Astrocyte (in vitro differentiated cells and primary cell): ENCODE data around the gene USF3. TPM values are rescaled to one million over a fixed set of nuclear protein-coding genes. Genes with fewer than 3 reads are reported as not detected.

Source experiments
- DNase-seq: peaks from one replicate; pipeline ENCODE4 v3.0.0-alpha.2; 2010; ENCODE audit warnings: low read depth
- FAIRE-seq: peaks from 2 replicates; lab custom pipeline; 2011; peaks lifted over from hg19 to GRCh38; lab: Jason Lieb, UNC
- H2AFZ ChIP-seq: 2 replicates; pipeline ENCODE4 v1.6.0; 2012; ENCODE audit warnings: low read depth, low read length, inconsistent platforms
- H3K27ac ChIP-seq: 2 replicates; pipeline ENCODE4 v1.5.1; 2011; ENCODE audit warnings: low read depth, low read length, inconsistent platforms
- H3K27me3 ChIP-seq: 2 replicates; pipeline ENCODE4 v1.6.0; 2011; ENCODE audit warnings: low read length, inconsistent platforms; ENCODE audit not compliant: insufficient read depth
- H3K36me3 ChIP-seq: 2 replicates; pipeline ENCODE4 v1.5.1; 2011; ENCODE audit warnings: low read length, inconsistent platforms; ENCODE audit not compliant: insufficient read depth
- H3K4me1 ChIP-seq: 2 replicates; pipeline ENCODE4 v1.5.1; 2011; ENCODE audit warnings: low read length, inconsistent platforms; ENCODE audit not compliant: insufficient read depth
- H3K4me2 ChIP-seq: 2 replicates; pipeline ENCODE4 v1.6.0; 2012; ENCODE audit warnings: low read length, inconsistent platforms
- H3K4me3 ChIP-seq: 2 replicates; pipeline ENCODE4 v1.5.1; 2011; ENCODE audit warnings: low read depth, mild to moderate bottlenecking, low read length, inconsistent platforms; ENCODE audit not compliant: insufficient read depth
- H3K79me2 ChIP-seq: 2 replicates; pipeline ENCODE4 v1.6.0; 2012; ENCODE audit warnings: mild to moderate bottlenecking, low read length, inconsistent platforms; ENCODE audit not compliant: insufficient read depth
- H3K9ac ChIP-seq: 2 replicates; pipeline ENCODE4 v1.6.0; 2012; ENCODE audit warnings: mild to moderate bottlenecking, low read length, inconsistent platforms
- H3K9me3 ChIP-seq: 2 replicates; pipeline ENCODE4 v1.5.1; 2012; ENCODE audit warnings: low read depth, mild to moderate bottlenecking, low read length, inconsistent platforms; ENCODE audit not compliant: insufficient read depth
- H4K20me1 ChIP-seq: 2 replicates; pipeline ENCODE4 v1.6.0; 2012; ENCODE audit warnings: low read length, inconsistent platforms; ENCODE audit not compliant: insufficient read depth
- H3K27ac Mint-ChIP-seq: one replicate; pipeline ENCODE4 v1.8.0; 2021; ENCODE audit warnings: mild to moderate bottlenecking, mixed read lengths; ENCODE audit not compliant: unreplicated experiment
- H3K27me3 Mint-ChIP-seq: one replicate; pipeline ENCODE4 v1.8.0; 2021; ENCODE audit warnings: low read depth, mixed read lengths; ENCODE audit not compliant: unreplicated experiment
- H3K36me3 Mint-ChIP-seq: one replicate; pipeline ENCODE4 v1.8.0; 2021; ENCODE audit warnings: low read depth, mixed read lengths; ENCODE audit not compliant: unreplicated experiment
- H3K4me1 Mint-ChIP-seq: one replicate; pipeline ENCODE4 v1.8.0; 2021; ENCODE audit warnings: low read depth, mixed read lengths; ENCODE audit not compliant: unreplicated experiment
- H3K4me3 Mint-ChIP-seq: one replicate; pipeline ENCODE4 v1.8.0; 2021; ENCODE audit warnings: mild to moderate bottlenecking, moderate library complexity, mixed read lengths; ENCODE audit not compliant: unreplicated experiment
- H3K9me3 Mint-ChIP-seq: one replicate; pipeline ENCODE4 v1.8.0; 2021; ENCODE audit warnings: mild to moderate bottlenecking, mixed read lengths; ENCODE audit not compliant: unreplicated experiment
- CTCF ChIP-seq: IDR thresholded peaks from 2 replicates; pipeline ENCODE4 v1.5.1; 2011; ENCODE audit warnings: low read depth, mild to moderate bottlenecking, inconsistent platforms, low read length, moderate library complexity; ENCODE audit not compliant: insufficient read depth
- EZH2 ChIP-seq: IDR thresholded peaks from 2 replicates; pipeline ENCODE4 v1.6.1; 2012; ENCODE audit warnings: mild to moderate bottlenecking, low read length, inconsistent platforms; ENCODE audit not compliant: insufficient read depth
- total RNA-seq: library from RNA; stranded (reverse); gene quantifications from 2 replicates; pipeline ENCODE4 v1.2.1, GENCODE V29; 2021

USF3 gene
- total RNA-seq, 1 donor from 2014 or later: 11.8 TPM

- Histone ChIP-seq H3K9me3 (no peaks in the 10 kb centered on the region), H3K4me3 (peak overlapping the region; percentile 92), H3K36me3 (no peaks in the 10 kb centered on the region), H3K9ac (peak overlapping the region; percentile 100), H2AFZ (peak overlapping the region; percentile 82), H3K27ac (peak overlapping the region; percentile 100), H3K79me2 (peaks cover 91% of the 10 kb centered on the region), H3K27me3 (no peaks in the 10 kb centered on the region), H4K20me1 (peaks cover 40% of the 10 kb centered on the region), H3K4me1 (peaks cover 16% of the 10 kb centered on the region), H3K4me2 (peak overlapping the region; percentile 88)
- Mint-ChIP-seq H3K27me3 (no peaks in the 10 kb centered on the region), H3K4me3 (peak overlapping the region; percentile 100), H3K4me1 (peaks cover 40% of the 10 kb centered on the region), H3K36me3 (peaks cover 5% of the 10 kb centered on the region), H3K27ac (peak overlapping the region; percentile 100), H3K9me3 (no peaks in the 10 kb centered on the region)
- peak; percentile 86 for DNase-seq
- TF ChIP-seq CTCF (peak; percentile 65), EZH2 (no peak)
- FAIRE-seq: no peak
Measured at GRCh38 chr3:113744941-113745755, 48.7 kb upstream of the USF3 start.

- peak overlapping the region; percentile 2 for H3K9ac ChIP-seq
- Mint-ChIP-seq H3K4me3 (peak overlapping the region; percentile 100), H3K27me3 (no peaks in the 10 kb centered on the region), H3K36me3 (peaks cover 5% of the 10 kb centered on the region), H3K9me3 (no peaks in the 10 kb centered on the region), H3K27ac (peak overlapping the region; percentile 100), H3K4me1 (peaks cover 26% of the 10 kb centered on the region)
- no peaks in the 10 kb centered on the region for H3K9me3 ChIP-seq
- no peaks in the 10 kb centered on the region for H3K27me3 ChIP-seq
- H3K4me3 ChIP-seq: no peak overlapping the region
- H2AFZ ChIP-seq: no peak overlapping the region
- H3K79me2 ChIP-seq: peaks cover 91% of the 10 kb centered on the region
- H3K36me3 ChIP-seq: no peaks in the 10 kb centered on the region
- H3K27ac ChIP-seq: no peak overlapping the region
- H3K4me1 ChIP-seq: peaks cover 16% of the 10 kb centered on the region
- DNase-seq (no peak), FAIRE-seq (no peak)
- peak overlapping the region; percentile 88 for H3K4me2 ChIP-seq
- peaks cover 59% of the 10 kb centered on the region for H4K20me1 ChIP-seq
- TF ChIP-seq CTCF: no peak
- no peak for TF ChIP-seq EZH2
Measured at GRCh38 chr3:113743006-113743630, 46.7 kb upstream of the USF3 start.
